ENCODE results near the gene C11orf54. TPM values are rescaled to one million over a fixed set of nuclear protein-coding genes. Genes with fewer than 3 reads are reported as not detected.

The C11orf54 gene
- total RNA-seq (2014; rRNA removed; shearing (Covaris generic)): 19.3 and 27.0 TPM in 2 replicates

DNA sequence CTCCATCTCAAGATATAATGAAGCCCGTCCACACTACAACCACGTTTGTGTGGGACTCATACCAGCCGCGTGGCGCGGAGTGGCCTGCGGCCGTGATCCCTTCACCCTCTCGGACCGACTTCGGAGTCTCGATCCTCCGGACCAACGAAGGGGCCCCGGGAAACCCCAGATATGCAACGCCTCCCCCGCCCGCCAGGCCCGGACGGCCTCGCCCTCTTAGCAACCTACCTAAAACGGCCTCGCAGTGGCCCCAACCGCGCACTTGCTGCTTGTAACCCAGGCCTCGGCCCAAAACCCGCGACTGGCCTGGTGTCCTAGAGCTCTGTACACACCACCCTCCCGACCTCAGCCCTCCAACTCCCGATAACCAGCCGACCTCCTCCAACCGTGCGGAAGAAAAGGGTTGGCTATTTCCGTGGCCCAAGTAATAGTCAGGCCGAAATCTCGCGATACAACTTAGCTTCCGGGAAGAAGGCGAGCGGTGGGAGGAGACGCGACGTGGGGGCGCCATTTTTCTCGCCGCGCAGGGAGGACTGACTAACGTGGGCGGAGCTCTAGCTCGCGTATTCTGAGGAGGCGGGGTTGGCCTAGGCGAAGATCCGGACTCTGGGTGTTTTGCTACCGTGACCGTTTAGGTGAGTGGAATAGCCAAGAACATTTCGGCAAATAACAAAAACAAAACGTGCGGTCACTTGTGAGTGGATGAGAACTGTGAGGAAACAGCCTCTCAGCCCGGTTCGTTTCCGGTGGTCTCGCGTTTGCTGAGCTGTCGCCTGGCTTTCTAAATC, at the start of gene C11orf54, which contains the start of gene TAF1D:
Gene C11orf54, plus strand, starts transcription at position 579 of the 788 bp plus-strand sequence. CDS start 5,722 bp downstream, outside the sequence.
Gene TAF1D, minus strand, starts transcription at position 402 of the 788 bp plus-strand sequence. CDS start 2,191 bp downstream, outside the sequence.
- peak; percentile 88 for DNase-seq
- Histone ChIP-seq H3K36me3 (replicated peaks; ENCODE audit: control insufficient read depth, insufficient read depth, low read length) (peaks cover 24% of the 10 kb centered on the region), H3K27me3 (ENCODE audit: control insufficient read depth, insufficient read depth, low read length) (no peaks in the 10 kb centered on the region), H3K4me3 (ENCODE audit: insufficient read depth, low read depth, low read length) (peak within 1 kb of the TSS; percentile 98)

DNA sequence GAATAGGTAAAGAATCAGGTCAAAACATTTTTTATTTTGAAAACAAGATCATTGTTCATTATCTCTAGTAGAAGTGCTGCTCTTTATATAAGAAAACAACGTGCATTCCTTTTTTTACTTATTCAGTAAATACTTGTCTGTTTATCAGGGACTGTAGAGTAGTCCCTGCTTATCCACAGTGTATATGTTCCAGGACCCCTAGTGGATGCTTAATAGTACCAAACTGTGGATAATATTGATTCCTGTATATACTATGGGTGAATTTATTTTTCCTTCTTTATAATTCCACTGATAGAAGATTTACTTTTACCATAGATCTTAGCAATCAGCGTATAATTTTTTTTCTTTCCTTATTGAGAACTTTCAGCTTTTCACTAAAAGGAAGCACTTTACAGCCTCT, 47.4 kb upstream of the C11orf54 start:
- no peaks in the 10 kb centered on the region for H3K27me3 ChIP-seq (ENCODE audit: control insufficient read depth, insufficient read depth, low read length)
- no peak for DNase-seq
- peaks cover 17% of the 10 kb centered on the region for H3K36me3 ChIP-seq (replicated peaks; ENCODE audit: control insufficient read depth, insufficient read depth, low read length)
- no peak overlapping the region for H3K4me3 ChIP-seq (ENCODE audit: insufficient read depth, low read depth, low read length)

DNA sequence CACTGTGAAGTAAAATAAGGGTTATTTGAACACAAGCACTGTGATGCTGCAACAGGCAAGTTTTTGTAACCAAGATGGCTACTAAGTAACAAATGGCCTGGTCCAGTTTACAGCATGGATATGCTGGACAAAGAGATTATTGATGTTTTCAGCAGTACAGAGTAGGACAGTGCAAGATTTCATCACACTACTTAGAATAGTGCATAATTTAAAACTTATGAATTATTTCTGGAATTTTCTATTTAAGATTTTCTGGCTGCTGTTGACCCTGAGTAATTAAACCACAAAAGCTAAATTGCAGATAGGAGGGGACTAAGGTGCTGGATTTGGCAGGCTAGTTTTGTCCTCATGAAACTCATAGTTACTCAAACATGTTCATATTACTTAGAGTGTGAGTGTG, 46.9 kb upstream of the C11orf54 start:
- H3K27me3 ChIP-seq (ENCODE audit: control insufficient read depth, insufficient read depth, low read length): no peaks in the 10 kb centered on the region
- no peak overlapping the region for H3K4me3 ChIP-seq (ENCODE audit: insufficient read depth, low read depth, low read length)
- DNase-seq: no peak
- H3K36me3 ChIP-seq (replicated peaks; ENCODE audit: control insufficient read depth, insufficient read depth, low read length): peaks cover 20% of the 10 kb centered on the region

DNA sequence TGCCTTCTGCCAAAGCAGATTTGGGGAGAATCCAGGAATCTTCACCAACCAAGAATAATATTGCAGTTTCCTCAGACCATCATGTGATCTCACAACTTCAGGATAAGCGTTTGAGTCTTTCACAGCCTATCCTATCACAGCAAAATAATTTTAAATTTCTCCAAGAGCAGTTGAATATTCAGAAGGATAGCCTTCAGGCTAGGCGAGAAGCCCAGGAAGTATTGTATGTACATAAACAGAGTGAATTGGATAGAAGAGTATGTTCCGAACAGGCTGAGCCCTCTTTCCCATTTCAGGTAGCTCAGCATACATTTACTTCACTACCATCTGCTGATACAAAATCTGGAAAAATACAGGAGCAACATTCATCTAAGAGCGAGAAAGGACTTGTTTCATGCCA, 43.9 kb upstream of the C11orf54 start:
- Histone ChIP-seq H3K27me3 (ENCODE audit: control insufficient read depth, insufficient read depth, low read length) (no peaks in the 10 kb centered on the region), H3K4me3 (ENCODE audit: insufficient read depth, low read depth, low read length) (no peak overlapping the region), H3K36me3 (replicated peaks; ENCODE audit: control insufficient read depth, insufficient read depth, low read length) (peaks cover 21% of the 10 kb centered on the region)
- DNase-seq: no peak

- peaks cover 25% of the 10 kb centered on the region for H3K36me3 ChIP-seq (replicated peaks; ENCODE audit: control insufficient read depth, insufficient read depth, low read length)
- H3K4me3 ChIP-seq (ENCODE audit: insufficient read depth, low read depth, low read length): no peak overlapping the region
- H3K27me3 ChIP-seq (ENCODE audit: control insufficient read depth, insufficient read depth, low read length): no peaks in the 10 kb centered on the region
- DNase-seq: no peak
Measured at GRCh38 chr11:93700830-93701229, 40.6 kb upstream of the C11orf54 start.

GRCh38 chr11:93704237-93704636, 37.2 kb upstream of the C11orf54 start:
- Histone ChIP-seq H3K36me3 (replicated peaks; ENCODE audit: control insufficient read depth, insufficient read depth, low read length) (peaks cover 10% of the 10 kb centered on the region), H3K27me3 (ENCODE audit: control insufficient read depth, insufficient read depth, low read length) (no peaks in the 10 kb centered on the region), H3K4me3 (ENCODE audit: insufficient read depth, low read depth, low read length) (no peak overlapping the region)
- DNase-seq: no peak

DNA sequence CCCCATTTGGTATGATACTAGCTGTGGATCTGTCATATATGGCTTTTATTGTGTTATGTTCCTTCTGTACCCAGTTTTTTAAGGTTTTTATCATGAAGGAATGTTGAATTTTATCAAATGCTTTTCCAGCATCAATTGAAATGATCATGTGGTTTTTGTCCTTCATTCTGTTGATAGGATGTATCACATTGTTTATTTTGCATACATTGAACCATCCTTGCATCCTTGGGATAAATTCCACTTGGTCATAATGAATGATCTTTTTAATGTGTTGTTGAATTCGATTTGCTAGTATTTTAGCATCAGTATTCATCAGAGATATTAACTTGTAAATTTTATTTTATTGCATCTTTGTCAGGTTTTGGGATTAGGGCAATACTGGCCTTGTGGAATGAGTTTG, 31.2 kb upstream of the C11orf54 start:
- DNase-seq: no peak
- Histone ChIP-seq H3K36me3 (replicated peaks; ENCODE audit: control insufficient read depth, insufficient read depth, low read length) (peaks cover 3% of the 10 kb centered on the region), H3K4me3 (ENCODE audit: insufficient read depth, low read depth, low read length) (no peak overlapping the region)

DNA sequence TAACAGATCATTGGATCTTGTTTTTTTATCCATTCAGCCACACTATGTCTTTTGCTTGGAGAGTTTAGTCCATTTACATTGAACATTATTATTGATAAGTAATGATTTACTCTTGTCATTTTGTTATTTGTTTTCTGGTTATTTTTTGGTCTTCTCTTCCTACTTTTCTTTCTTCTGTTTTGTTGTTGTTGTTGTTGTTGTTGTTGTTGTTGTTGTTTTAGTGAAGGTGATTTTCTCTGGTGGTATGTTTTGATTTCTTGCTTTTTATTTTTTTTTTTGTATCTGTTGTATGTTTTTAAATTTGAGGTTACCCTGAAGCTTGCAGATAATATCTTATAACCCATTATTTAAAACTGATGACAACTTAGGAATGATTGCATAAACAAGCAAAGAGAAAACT, 28.8 kb upstream of the C11orf54 start:
- DNase-seq: no peak
- H3K4me3 ChIP-seq (ENCODE audit: insufficient read depth, low read depth, low read length): no peak overlapping the region
- no peaks in the 10 kb centered on the region for H3K27me3 ChIP-seq (ENCODE audit: control insufficient read depth, insufficient read depth, low read length)
- peaks cover 7% of the 10 kb centered on the region for H3K36me3 ChIP-seq (replicated peaks; ENCODE audit: control insufficient read depth, insufficient read depth, low read length)

More for the DNA sequence above, 31.2 kb upstream of the C11orf54 start:
- H3K27me3 ChIP-seq (ENCODE audit: control insufficient read depth, insufficient read depth, low read length): no peaks in the 10 kb centered on the region

DNA sequence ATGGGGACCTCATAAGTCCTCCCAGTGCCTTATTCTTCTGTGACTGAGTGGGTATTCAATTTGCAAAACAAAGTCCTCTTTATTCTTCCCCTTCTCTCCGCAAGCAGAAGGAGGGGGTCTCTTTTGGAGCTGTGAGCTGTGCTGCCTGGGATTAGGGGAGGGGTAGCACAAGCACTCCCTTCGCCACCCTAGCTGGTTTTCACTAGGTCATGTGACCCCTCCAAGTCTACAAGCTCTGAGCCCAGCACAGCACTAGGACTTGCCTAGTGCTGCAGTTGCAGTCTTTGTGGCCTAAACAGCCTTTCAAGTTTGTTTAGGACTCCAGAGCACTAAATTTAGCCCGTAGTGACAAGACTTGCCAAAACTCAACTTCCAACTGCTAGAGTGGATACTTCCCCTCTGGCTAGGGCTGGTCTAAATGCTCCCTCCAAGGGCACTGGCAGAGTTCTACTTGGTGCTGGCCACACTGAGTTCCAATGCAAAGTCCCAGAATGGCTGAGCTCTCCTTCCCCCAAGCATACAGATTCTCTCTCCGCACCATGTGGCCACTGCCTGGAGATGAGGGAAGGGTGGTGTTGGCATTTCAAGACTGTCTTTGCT, 25.6 kb upstream of the C11orf54 start:
- Histone ChIP-seq H3K36me3 (replicated peaks; ENCODE audit: control insufficient read depth, insufficient read depth, low read length) (peaks cover 7% of the 10 kb centered on the region), H3K27me3 (ENCODE audit: control insufficient read depth, insufficient read depth, low read length) (no peaks in the 10 kb centered on the region), H3K4me3 (ENCODE audit: insufficient read depth, low read depth, low read length) (no peak overlapping the region)
- no peak for DNase-seq

DNA sequence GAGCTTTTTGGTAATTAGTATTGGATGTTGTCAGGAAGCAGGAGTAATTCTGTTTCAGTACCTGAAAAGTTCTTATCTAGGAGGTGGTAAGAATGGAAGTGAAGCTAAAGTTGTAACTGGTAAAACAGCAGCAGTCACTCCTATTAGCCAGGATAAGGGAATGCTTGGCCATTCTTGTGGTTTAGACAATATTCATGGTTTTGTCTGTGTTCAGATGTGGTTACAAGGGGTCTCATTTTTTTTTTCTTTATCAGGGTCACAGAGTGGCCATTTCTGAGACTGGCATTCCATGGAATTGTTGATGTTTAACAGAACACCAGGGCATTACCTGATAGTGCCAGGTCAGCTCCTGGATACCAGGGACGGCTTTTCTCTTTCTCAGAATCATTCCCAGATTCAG, 24.0 kb upstream of the C11orf54 start:
- Histone ChIP-seq H3K4me3 (ENCODE audit: insufficient read depth, low read depth, low read length) (no peak overlapping the region), H3K27me3 (ENCODE audit: control insufficient read depth, insufficient read depth, low read length) (no peaks in the 10 kb centered on the region), H3K36me3 (replicated peaks; ENCODE audit: control insufficient read depth, insufficient read depth, low read length) (peaks cover 8% of the 10 kb centered on the region)
- no peak for DNase-seq

DNA sequence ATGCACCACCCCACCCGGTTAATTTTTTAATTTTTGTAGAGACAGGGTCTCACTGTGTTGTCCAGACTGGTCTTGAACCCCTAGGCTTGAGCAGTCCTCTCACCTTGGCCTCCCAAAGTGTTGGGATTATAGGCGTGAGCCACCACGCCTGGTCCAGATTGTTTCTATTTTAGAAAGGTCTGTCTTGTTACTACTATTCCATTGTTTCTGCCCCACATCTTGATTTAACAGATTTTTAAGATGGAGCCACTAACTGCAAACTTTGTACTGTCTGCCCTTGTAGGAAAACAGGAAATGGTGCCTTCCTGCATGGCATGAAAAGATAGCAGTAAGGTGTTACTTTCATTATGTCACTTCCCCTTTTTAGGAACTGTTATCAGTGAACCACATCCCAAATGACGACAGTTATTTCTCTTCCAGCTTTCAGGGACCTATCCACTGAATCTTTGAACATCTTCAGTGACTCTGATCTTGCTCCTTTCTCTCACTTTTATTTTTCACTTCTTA, 23.4 kb upstream of the C11orf54 start:
- no peak for DNase-seq
- H3K27me3 ChIP-seq (ENCODE audit: control insufficient read depth, insufficient read depth, low read length): no peaks in the 10 kb centered on the region
- no peak overlapping the region for H3K4me3 ChIP-seq (ENCODE audit: insufficient read depth, low read depth, low read length)
- peaks cover 8% of the 10 kb centered on the region for H3K36me3 ChIP-seq (replicated peaks; ENCODE audit: control insufficient read depth, insufficient read depth, low read length)

GRCh38 chr11:93719310-93719709, 22.2 kb upstream of the C11orf54 start:
- no peak for DNase-seq
- Histone ChIP-seq H3K27me3 (ENCODE audit: control insufficient read depth, insufficient read depth, low read length) (no peaks in the 10 kb centered on the region), H3K36me3 (replicated peaks; ENCODE audit: control insufficient read depth, insufficient read depth, low read length) (peaks cover 9% of the 10 kb centered on the region), H3K4me3 (ENCODE audit: insufficient read depth, low read depth, low read length) (no peak overlapping the region)

DNA sequence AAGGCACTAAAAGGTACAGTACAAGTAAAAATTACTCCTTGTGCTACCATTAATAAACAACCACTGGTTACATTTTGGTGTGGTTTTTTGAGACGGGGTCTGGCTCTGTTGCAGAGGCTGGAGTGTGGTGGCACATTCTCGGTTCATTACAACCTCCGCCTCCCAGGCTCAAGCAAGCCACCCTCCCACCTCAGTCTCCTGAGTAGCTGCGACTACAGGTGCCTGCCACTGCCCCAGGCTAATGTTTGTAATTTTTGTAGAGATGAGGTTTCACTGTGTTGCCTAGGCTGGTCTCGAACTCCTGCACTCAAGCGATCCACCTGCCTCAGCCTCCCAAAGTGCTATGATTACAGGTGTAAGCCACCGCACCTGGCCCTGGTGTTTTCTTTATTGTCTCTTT, 20.9 kb upstream of the C11orf54 start:
- Histone ChIP-seq H3K36me3 (replicated peaks; ENCODE audit: control insufficient read depth, insufficient read depth, low read length) (peaks cover 7% of the 10 kb centered on the region), H3K4me3 (ENCODE audit: insufficient read depth, low read depth, low read length) (no peak overlapping the region), H3K27me3 (ENCODE audit: control insufficient read depth, insufficient read depth, low read length) (no peaks in the 10 kb centered on the region)
- no peak for DNase-seq

- Histone ChIP-seq H3K4me3 (ENCODE audit: insufficient read depth, low read depth, low read length) (no peak overlapping the region), H3K36me3 (replicated peaks; ENCODE audit: control insufficient read depth, insufficient read depth, low read length) (peaks cover 5% of the 10 kb centered on the region), H3K27me3 (ENCODE audit: control insufficient read depth, insufficient read depth, low read length) (no peaks in the 10 kb centered on the region)
- no peak for DNase-seq
Measured at GRCh38 chr11:93724089-93724488, 17.4 kb upstream of the C11orf54 start.

Measured in H7 (cell line).